CD4-positive, alpha-beta T cell treated with Interleukin-17A for 1 hour (primary cell): ENCODE data around the gene TPSD1.
"Not testable (repeated sequence)": the region's sequence is repeated elsewhere in the genome, so short reads cannot be mapped to it uniquely, and the experiment has no call there.

ENCODE experiments used
- DNase-seq: peaks from one replicate; pipeline ENCODE4 v3.0.0-alpha.2; 2020

TPSD1 gene

DNA sequence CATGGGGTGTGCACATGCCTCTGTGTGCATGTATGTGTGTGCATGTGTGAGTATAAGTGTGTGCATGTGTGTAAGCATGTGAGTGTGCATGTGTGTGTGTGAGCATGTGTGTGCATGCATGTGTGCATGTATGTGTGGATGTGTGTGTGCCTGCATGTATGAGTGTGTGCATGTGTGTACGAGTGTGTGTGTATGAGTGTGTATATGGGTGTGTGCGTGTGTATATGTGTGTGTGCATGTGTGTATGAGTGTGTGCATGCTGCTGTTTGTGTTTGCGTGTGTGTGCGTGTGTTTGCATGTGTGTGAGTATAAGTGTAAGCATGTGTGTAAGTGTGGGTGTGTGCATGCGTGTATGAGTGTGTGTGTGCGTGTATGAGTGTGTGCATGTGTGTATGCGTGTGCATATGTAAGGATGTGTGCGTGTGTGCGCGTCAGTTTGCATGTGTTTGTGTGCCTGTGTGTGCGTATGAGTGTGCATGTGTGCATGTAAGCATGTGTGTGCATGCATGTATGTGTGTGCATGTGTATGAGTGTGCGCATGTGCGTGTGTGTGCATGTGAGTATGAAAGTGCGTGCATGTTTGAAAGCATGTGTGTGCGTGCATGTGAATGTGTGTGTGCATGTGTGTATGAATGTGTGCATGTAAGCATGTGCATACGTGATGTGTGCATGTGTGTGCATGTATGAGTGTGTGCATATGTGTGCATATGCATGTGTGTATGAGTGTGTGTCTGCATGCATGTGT lies 8.6 kb downstream of the TPSD1 start:
- no peak for DNase-seq

- DNase-seq, result no peak
These were observed 9.3 kb downstream of the TPSD1 start for GRCh38 chr16:1265090-1265630.

- DNase-seq, result no peak
These were observed 10.0 kb downstream of the TPSD1 start for GRCh38 chr16:1265826-1266225.

DNA sequence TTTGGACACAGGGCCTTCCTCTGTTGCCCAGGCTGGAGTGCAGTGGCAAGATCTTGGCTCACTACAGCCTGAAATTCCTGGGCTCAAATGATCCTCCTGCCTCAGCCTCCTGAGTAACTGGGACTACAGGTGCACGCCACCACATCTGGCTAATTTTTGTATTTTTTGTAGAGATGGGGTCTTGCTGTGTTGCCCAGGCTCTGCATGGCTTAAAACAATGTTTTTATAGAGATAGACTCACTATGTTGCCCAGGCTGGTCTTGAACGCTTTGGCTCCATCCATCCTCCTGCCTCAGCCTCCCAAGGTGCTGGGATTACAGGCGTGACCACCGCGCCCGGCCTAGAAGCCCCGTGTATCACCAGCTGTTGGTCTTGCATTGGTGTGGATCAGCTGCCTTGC lies 13.5 kb downstream of the TPSD1 start:
- DNase-seq, result not testable (repeated sequence)

DNA sequence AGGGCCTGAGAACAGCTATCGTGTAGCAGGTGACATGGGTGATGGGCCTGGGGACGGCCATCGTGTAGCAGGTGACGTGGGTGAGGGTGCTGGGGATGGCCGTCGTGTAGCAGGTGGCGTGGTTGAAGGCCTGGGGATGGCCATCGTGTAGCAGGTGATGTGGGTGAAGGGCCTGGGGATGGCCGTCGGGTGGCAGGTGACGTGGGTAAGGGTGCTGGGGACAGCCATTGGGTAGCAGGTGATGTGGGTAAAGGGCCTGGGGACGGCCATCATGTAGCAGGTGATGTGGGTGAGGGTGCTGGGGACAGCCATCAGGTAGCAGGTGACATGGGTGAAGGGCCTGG lies 15.5 kb downstream of the TPSD1 start:
- DNase-seq, result no peak

GRCh38 chr16:1271724-1272413 lies 16.0 kb downstream of the TPSD1 start:
- not testable (repeated sequence) for DNase-seq

GRCh38 chr16:1272453-1273198 lies 16.8 kb downstream of the TPSD1 start:
- no peak for DNase-seq

DNA sequence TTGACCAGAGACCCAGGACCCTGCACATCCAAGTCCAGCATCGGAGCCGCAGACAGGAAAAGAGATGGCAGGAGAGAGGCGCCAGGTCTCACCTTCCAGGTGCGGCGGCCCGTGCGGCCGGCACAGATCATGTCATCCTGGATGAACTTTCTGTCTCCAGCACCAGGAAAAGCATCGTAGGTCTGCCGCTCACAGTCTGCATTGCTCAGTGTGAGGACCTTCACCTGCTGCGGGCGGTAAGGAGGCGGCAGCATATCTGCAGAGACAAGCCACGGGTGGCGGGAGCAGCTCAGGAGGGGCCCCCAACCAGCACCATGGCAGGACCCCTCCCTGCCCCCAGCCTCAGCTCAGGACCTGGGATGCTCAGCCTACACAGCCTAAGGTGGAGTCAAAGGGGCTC lies 17.9 kb downstream of the TPSD1 start:
- DNase-seq, result no peak

DNA sequence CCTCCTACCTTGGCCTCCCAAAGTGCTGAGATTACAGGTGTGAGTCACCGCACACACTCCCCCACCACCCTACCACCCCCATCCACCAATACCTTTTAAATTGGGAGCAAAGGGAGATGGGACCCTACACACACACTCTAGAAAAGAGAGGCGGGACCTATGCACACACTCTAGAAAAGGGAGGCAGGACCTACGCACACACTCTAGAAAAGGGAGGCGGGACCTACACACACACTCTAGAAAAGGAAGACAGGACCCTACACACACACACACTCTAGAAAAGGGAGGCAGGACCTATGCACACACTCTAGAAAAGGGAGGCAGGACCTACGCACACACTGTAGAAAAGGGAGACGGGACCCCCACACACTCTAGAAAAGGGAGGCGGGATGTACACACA lies 18.9 kb downstream of the TPSD1 start:
- no peak for DNase-seq

- no peak for DNase-seq
These were observed 20.1 kb downstream of the TPSD1 start for GRCh38 chr16:1275791-1276579.

GRCh38 chr16:1276580-1276878 lies 20.7 kb downstream of the TPSD1 start:
- no peak for DNase-seq

DNA sequence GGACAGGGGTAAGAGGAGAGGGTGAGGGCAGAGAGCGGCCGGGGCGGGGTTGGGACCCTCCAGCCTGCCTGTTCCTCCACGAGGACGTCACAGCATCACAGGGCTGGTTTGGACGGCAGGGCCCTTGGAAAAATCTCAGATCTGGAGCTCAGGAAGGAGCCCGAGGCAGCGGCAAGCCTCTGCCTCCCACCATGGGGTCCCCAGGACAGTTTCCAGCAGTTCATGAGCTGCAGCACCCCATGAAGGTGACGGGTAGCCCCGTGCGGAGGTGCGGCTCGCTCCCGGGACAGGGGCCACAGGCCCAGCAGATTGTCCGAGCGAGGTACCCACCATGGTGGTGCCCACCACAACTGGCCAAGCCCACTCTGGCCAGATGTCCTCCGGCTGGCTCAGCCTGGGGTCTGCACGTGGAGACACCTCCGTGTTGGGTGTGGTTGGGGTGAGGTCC lies 21.3 kb downstream of the TPSD1 start:
- no peak for DNase-seq

DNA sequence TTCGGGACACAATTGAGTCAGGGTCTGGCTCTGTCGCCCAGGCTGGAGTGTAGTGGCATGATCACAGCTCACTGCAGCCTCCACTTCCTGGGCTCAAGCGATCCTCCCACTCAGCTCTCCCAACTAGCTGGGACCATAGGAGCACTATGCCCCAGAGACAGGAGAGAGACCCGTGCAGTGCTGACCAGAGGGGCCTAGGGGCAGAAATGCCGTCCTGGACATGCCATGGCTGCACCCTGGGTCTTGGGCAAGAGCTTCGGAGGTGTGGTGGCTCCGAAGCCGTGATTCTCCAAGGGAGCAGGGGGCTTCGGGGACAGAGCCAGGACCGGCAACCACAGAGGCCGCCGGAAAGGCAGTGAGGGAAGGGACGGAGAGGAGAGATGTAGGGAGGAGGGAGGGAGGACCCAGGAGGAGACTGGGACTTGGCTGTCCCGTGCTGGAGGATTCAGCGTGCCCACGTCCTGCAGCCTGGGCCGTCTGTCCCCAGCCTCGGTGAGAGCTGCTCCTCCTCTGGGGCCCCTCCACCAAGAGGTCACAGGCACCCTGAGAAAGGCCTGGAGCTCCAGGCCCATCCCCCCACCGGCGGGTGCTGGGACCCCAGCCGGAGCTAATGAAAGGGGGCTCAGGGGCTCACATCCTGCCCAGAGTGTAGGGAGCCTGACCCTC lies 21.9 kb downstream of the TPSD1 start:
- DNase-seq, result no peak

DNA sequence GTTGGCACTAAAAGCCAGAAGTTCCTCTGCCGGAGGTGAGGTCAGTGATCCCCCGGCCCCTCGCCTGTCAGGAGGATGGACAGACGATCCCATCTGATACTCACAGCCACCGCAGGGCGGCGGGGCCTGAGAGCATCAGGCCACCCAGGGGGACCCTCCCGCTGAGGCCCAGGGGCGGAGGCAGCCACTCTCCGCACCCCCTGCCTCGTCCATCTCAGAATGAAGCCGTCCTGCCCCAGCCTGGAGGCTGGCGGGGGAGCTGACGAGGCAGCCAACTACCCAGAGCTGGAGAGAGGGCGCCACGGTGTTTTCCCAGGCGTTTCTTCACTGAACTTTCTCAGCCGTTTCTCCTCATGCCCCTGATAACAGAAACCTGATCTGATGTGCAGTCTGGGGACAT lies 22.6 kb downstream of the TPSD1 start:
- no peak for DNase-seq

DNA sequence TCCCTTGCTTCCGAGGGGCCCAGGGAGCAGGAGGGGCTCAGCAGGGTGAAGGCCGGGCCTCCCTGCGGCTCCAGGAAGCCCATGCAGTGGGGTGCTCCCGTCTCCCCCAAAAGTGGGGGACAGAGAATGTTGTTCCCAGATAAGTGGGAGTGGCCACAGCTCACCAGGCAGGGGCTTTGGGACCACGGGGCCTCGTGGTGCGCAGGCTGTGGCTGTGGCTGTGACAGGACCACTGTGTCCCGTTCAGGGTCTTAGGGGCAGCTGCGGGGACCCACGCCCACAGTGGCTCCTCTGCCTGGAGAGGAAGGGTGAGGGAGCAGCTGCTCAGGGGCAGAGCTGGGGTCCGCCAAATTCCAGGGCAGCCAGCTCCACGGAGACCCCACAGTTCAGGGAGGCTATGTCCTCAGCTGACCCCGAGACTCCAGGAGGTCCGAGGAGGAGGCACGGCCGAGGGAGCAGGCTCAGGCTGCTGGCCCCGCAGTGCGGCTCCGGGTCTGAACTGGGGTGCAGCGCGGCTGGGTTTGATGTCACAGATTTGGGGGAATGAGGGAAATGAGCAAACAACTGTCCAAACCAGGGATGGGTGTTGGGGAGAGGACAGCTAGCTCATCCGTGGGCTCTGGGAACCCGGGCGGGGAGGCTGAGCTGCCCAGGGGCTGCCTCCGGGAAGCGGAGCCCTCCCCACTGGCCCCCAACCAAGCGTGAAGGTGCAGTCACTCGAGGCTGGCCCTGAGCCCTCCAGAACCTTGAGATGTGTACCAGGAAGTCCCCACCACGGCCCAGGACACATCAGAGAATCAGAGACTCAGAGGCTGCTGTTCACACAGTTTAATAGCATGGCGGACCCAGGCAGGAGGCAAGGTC lies 23.4 kb downstream of the TPSD1 start:
- no peak for DNase-seq

DNA sequence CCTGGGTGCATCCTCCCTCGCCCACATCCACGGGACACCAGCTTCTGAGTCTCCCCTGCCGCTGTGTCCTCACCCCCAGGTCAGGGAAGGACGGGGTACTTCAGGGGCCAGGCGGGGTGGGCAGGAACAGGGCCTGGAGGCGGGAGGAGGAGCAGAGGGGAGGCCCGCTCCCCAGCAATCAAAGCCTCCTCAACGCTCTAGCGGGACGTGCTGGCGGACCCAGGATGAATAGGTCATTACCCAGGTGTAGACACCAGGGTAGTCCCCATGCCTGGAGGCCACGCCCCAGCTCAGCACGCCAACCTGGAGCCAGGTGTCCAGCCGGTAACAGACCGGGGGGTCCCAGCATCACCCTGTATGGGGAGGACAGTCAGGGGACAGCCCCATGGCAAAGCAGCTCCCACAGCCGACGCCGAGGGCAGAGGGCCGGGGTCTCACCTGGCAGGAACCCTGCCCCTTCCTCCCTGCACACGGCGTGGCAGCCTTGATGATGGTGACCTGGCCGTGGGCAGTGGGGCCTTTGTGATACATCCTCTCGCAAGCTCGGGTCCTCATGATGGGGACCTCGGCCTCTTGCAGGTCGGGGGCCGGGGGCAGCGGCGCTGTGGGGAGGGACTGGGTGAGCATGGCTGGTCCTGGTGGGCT lies 24.2 kb downstream of the TPSD1 start:
- DNase-seq, result no peak

- no peak for DNase-seq
These were observed 24.9 kb downstream of the TPSD1 start for GRCh38 chr16:1280783-1281182.

DNA sequence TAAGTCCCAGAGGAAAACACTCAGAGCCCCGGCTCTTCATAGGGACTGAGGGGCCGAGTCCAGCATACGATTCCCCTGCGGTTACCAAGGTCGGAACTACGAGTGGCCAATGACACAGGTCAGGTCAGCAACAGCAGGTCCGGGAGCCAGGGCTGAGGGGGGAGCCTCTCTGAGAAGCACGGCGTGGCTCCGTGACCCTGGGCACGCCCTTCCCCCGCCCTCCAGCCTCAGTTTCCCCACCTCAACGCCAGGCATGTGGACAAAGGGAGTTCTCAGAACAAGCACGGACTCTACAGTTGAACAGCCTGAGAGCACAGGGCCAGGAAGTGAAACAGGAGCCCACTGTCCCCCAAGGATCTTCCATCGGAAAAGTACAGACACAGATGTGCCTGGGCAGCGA lies 25.6 kb downstream of the TPSD1 start:
- DNase-seq, result no peak

DNA sequence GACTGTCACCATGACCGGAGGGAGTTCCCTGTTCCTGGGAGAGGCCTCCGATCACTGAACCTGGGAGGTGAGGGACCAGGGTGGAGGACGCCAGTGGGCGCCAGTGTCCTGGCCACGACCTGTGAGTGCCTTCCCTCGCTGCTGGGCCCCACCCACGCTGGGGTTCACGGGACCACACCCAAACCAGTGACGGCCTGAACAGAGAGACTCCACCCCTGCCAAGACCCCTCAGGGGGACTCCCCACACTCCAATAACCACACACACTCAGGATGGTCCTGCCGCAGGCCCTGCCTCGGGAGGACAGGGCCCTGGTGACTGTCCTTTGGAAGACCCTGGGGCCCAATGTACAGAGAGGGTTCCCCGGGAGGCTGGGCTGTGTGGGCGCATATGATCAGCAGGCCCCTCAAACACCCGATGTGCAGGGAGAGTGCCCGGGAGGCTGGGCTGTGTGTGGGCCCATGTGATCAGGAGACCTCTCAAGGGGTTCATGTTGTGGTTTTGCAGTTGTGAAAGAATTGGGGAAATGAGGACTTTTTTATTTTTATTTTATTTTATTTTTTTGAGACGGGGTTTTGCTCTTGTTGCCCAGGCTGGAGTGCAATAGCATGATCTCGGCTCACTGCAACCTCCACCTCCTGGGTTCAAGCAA lies 26.6 kb downstream of the TPSD1 start:
- DNase-seq, result no peak

GRCh38 chr16:1283296-1283695 lies 27.4 kb downstream of the TPSD1 start:
- no peak for DNase-seq
